Adrenal gland (tissue), 12 donors: ENCODE results near the gene PRAF2. TPM values are rescaled to one million over a fixed set of nuclear protein-coding genes. Genes with fewer than 3 reads are reported as not detected.

Source experiments
- DNase-seq, 7 donors: peaks; one replicate each; pipeline ENCODE4 v3.0.0-alpha.2; 2019 to 2020
- H3K27ac ChIP-seq, 5 donors: fragments of 200-600 bp; sonication (generic) in 4 of 5; 1 replicate in 3 of 5; 2 replicates in 2 of 5; pipeline versions ENCODE4 v1.5.1 to v1.8.0; 2016 to 2020; ENCODE audit warnings: mild to moderate bottlenecking in 1 of 5
- H3K27me3 ChIP-seq: fragments of 200-600 bp; 2 replicates; pipeline ENCODE4 v1.8.0; 2021
- H3K36me3 ChIP-seq, 2 donors: fragments of 200-600 bp; replicated peaks in 1 of 2; 1 replicate in 1 of 2; 2 replicates in 1 of 2; pipeline versions ENCODE4 v1.5.1 to v1.8.0; 2018 to 2022
- H3K4me1 ChIP-seq, 2 donors: fragments of 200-600 bp; replicated peaks in 1 of 2; 1 replicate in 1 of 2; 2 replicates in 1 of 2; pipeline versions ENCODE4 v1.5.1 to v1.8.0; 2018 to 2021
- H3K4me3 ChIP-seq, 4 donors: fragments of 200-600 bp; sonication (generic) in 3 of 4; one replicate each; pipeline ENCODE4 v1.5.1; 2016 to 2018
- H3K9me3 ChIP-seq, 3 donors: fragments of 200-600 bp; sonication (generic) in 1 of 3; replicated peaks in 1 of 3; 1 replicate in 2 of 3; 2 replicates in 1 of 3; pipeline versions ENCODE4 v1.5.1 to v1.8.0; 2016 to 2021
- CTCF ChIP-seq, 6 experiments: fragments of 450-650 bp in 4 of 6; fragments of 200-600 bp in 2 of 6; sonication (generic) in 1 of 6; IDR thresholded peaks; 1 replicate in 5 of 6; 2 replicates in 1 of 6; pipeline versions ENCODE4 v1.5.1 to v1.8.0; 2016 to 2021; ENCODE audit warnings: antibody characterized with exemption in 6 of 6, mild to moderate bottlenecking in 2 of 6, moderate library complexity in 1 of 6
- POLR2A ChIP-seq, 2 donors: fragments of 450-650 bp; IDR thresholded peaks; one replicate each; pipeline ENCODE4 v1.6.1; 2017; ENCODE audit warnings: antibody characterized with exemption in 2 of 2, mild to moderate bottlenecking in 2 of 2, moderate library complexity in 1 of 2
- WGBS, 4 donors: extraction: QIAGEN DNeasy Blood & Tissue Kit in 2 of 4; methylation state at CpG; one replicate each; pipeline versions ENCODE4 v1.1.5 to v1.1.7; 2013 to 2017; 5-methylcytosine and 5-hydroxymethylcytosine counted together
- intact Hi-C, 2 donors: fragments of 100-400 bp; cut with DNase I; formaldehyde crosslinking; loops; one replicate each; pipeline versions ENCODE4 v1.14.1 to v1.15.0; 2022 to 2023
- polyA plus RNA-seq, 3 donors: library from polyadenylated mRNA; stranded (reverse); fragments of 200-250 nt in 2 of 3; fragments of 350-450 nt in 1 of 3; fragmentation: Illumina TruSeq in 1 of 3; extraction: RNeasy Lipid Tissue Mini Kit (QIAGEN cat#74804) in 1 of 3; gene quantifications; one replicate each; pipeline ENCODE4 v1.2.3, GENCODE V29; 2013 to 2014
- total RNA-seq, 9 donors: library from RNA; depleted of rRNA in 4 of 9; stranded (reverse); fragments of >200 nt in 4 of 9; fragments of 120-200 nt in 1 of 9; fragmentation: NEBNext Ultra II Directional in 1 of 9; extraction: Animal tissue kit (Norgen Biotek cat#: 25700) in 1 of 9; gene quantifications; one replicate each; pipeline versions ENCODE4 v1.1.0 to v1.2.4, GENCODE V29; 2013 to 2023
- donor health status: healthy with polysubstance abuse.
- donor health status: Bipolar disorder and iron deficiency.
- donor health status: DM: yes; HTN: yes; CAD: no.
- donor health status: DM: no; HTN: no; CAD: no.
- donor health status: DM: no; HTN: no; CAD: no.
- donor health status: DM: yes; HTN: yes; CAD: no.

The PRAF2 gene
- total and polyA plus RNA-seq, 12 donors, result 9.7 to 100 (median 37.3) TPM

DNA sequence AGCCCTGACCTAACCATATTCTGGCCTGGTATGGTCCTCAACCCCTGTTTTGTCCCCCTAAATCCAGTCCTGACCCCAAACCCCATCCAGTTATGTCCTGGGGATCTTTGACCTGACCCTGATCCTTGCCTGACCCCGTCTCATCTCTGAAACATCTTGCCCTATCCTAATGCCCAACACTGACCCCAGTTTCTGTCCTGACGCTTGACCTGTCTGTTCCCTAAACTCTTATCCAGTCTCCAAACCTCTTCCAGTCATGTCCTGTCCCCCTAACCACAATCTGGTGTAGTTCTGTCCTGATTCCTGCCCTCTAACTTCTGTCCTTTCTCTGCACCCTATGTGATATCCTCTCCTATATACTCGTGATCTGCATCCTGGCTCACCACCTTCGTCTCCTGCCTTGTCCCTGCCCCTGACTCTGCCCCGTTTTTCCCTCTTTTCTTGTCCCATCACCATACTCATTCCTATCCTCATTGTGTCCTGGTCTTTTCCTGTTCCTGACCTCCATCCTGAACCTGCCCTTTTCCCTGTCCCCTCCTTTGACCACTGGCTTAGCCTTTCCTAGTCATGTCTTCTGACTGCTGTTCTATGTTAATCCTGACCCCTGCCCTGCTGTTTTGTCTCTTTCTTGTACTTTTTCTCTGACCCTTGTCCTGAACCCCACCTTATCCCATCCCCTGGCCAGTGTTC is 19.6 kb downstream of the PRAF2 start:
- no peaks in the 10 kb centered on the region for H3K9me3 ChIP-seq
- 78 to 95% (median 85%) methylated on average over 5 of the region's 5 CpGs for WGBS, 4 donors
- no peaks in the 10 kb centered on the region for H3K4me1 ChIP-seq
- no peaks in the 10 kb centered on the region for H3K36me3 ChIP-seq
- intact Hi-C loops, result no loop called here
- H3K27ac ChIP-seq, result peak overlapping the region in 4 of 5 donors; percentile 60 to 91 (median 72)
- no peak for DNase-seq
- peak overlapping the region in 1 of 4 donors; percentile 79 for H3K4me3 ChIP-seq
- TF ChIP-seq POLR2A (IDR thresholded peaks at IDR 0.05) (no peak), CTCF (IDR thresholded peaks at IDR 0.05) (no peak)
- no peaks in the 10 kb centered on the region for H3K27me3 ChIP-seq

- Histone ChIP-seq H3K27me3 (no peaks in the 10 kb centered on the region), H3K4me1 (no peaks in the 10 kb centered on the region), H3K36me3 (no peaks in the 10 kb centered on the region), H3K9me3 (no peaks in the 10 kb centered on the region), H3K27ac (peak overlapping the region in 4 of 5 donors; percentile 60 to 91 (median 72)), H3K4me3 (peak overlapping the region in 2 of 4 donors; percentile 40 to 79)
- TF ChIP-seq CTCF (IDR thresholded peaks at IDR 0.05) (no peak), POLR2A (IDR thresholded peaks at IDR 0.05) (peak; percentile 27 to 28)
- intact Hi-C loops, result no loop called here
- WGBS, 4 donors, result 0 to 26% (median 12%) methylated on average over 2 to 70 of the region's 79 CpGs
- DNase-seq, result peak in 6 of 7 donors; percentile 49 to 59 (median 52)
Observed at GRCh38 chrX:49053223-49054072, 20.4 kb downstream of the PRAF2 start.

DNA sequence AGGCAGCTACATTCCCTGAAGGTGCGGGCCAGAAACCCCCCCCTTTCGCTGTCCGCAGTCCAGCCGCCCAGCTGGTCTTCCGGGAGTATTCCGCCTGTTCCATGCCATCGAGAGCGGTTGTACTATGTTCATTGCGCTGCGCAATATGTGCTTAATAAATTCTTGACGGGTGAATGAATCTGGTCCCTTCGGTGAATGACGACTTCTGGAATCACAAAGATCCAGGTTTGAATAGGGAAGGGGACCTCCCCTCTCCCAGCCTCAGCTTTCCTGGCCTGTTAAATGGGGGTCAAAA is 29.9 kb downstream of the PRAF2 start:
- intact Hi-C loops, result loop anchor here in 1 of 2 donors (10.0 kb wide), 1 partner anchor 69 kb away; the partner anchor contains the start of gene KCND1
- WGBS, 4 donors, result 19 to 65% (median 39%) methylated on average over 5 to 13 of the region's 13 CpGs
- TF ChIP-seq POLR2A (IDR thresholded peaks at IDR 0.05), result peak in 1 of 2 donors; percentile 27
- peak in 1 of 6 experiments; percentile 4 for TF ChIP-seq CTCF (IDR thresholded peaks at IDR 0.05)
- peaks cover 0 to 6% of the 10 kb centered on the region in 2 donors for H3K36me3 ChIP-seq
- H3K27ac ChIP-seq, result peak overlapping the region in 2 of 5 donors; percentile 71 to 77
- H3K4me3 ChIP-seq, result no peak overlapping the region
- no peaks in the 10 kb centered on the region for H3K9me3 ChIP-seq
- H3K4me1 ChIP-seq, result peaks cover 8% of the 10 kb centered on the region in 2 donors
- no peaks in the 10 kb centered on the region for H3K27me3 ChIP-seq
- DNase-seq, result no peak
